Colonic mucosa (tissue), 4 donors: Measurements from ENCODE around the gene P2RY8. TPM values are rescaled to one million over a fixed set of nuclear protein-coding genes. Genes with fewer than 3 reads are reported as not detected.

Source experiments
- DNase-seq: peaks from one replicate; pipeline ENCODE4 v3.0.0-alpha.2; 2020
- H3K27ac ChIP-seq: fragments of 200-600 bp; one replicate; pipeline ENCODE4 v1.8.0; 2021
- H3K27me3 ChIP-seq: fragments of 200-600 bp; one replicate; pipeline ENCODE4 v1.8.0; 2021
- H3K36me3 ChIP-seq: fragments of 200-600 bp; one replicate; pipeline ENCODE4 v1.8.0; 2021
- H3K4me1 ChIP-seq: fragments of 200-600 bp; one replicate; pipeline ENCODE4 v1.8.0; 2021; ENCODE audit warnings: mild to moderate bottlenecking
- H3K4me3 ChIP-seq: fragments of 200-600 bp; one replicate; pipeline ENCODE4 v1.8.0; 2021
- H3K9ac ChIP-seq, 2 donors: one replicate each; pipeline ENCODE4 v1.7.0; 2013; ENCODE audit warnings: control low read depth in 2 of 2, low read depth in 2 of 2, low read length in 2 of 2
- H3K9me3 ChIP-seq: fragments of 200-600 bp; one replicate; pipeline ENCODE4 v1.8.0; 2021
- intact Hi-C: fragments of 100-400 bp; cut with DNase I; formaldehyde crosslinking; loops from one replicate; pipeline ENCODE4 v1.14.1; 2022
- total RNA-seq, 2 donors: library from RNA; stranded (reverse); fragmentation: NEBNext Ultra II Directional in 1 of 2; extraction: Animal tissue kit (Norgen Biotek cat#: 25700) in 1 of 2; gene quantifications; one replicate each; pipeline ENCODE4 v1.2.1, GENCODE V29; 2021
- TF ChIP-seq, protein P1 (sequence below): fragments of 200-600 bp; IDR thresholded peaks from one replicate; pipeline ENCODE4 v1.8.0; 2022; ENCODE audit warnings: antibody characterized with exemption, mild to moderate bottlenecking
- donor health status: healthy.
- donor health status: DM: no; HTN: no; CAD: no.
- donor health status: DM: no; HTN: no; CAD: no.

The P2RY8 gene
- total RNA-seq, 2 donors from 2014 or later: 1.3 TPM

DNA sequence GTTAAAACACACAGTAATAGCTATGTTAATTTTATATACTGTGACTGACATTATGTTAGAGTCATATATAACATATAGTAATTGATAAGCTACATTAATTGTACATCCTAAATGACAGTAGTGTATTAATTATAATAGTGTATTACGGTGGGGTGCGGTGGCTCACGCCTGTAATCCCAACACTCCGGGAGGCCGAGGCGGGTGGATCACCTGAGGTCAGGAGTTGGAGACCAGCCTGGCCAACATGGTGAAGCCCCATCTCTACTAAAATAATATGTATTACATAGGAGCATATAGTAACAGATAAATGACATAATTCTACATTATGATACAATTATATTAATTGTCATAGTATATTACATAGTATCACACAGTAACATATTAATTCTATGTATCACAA, 96.5 kb downstream of the P2RY8 start:
- H3K4me1 ChIP-seq: no peaks in the 10 kb centered on the region
- DNase-seq: no peak
- TF ChIP-seq, protein P1, sequence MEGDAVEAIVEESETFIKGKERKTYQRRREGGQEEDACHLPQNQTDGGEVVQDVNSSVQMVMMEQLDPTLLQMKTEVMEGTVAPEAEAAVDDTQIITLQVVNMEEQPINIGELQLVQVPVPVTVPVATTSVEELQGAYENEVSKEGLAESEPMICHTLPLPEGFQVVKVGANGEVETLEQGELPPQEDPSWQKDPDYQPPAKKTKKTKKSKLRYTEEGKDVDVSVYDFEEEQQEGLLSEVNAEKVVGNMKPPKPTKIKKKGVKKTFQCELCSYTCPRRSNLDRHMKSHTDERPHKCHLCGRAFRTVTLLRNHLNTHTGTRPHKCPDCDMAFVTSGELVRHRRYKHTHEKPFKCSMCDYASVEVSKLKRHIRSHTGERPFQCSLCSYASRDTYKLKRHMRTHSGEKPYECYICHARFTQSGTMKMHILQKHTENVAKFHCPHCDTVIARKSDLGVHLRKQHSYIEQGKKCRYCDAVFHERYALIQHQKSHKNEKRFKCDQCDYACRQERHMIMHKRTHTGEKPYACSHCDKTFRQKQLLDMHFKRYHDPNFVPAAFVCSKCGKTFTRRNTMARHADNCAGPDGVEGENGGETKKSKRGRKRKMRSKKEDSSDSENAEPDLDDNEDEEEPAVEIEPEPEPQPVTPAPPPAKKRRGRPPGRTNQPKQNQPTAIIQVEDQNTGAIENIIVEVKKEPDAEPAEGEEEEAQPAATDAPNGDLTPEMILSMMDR: no peak
- no peak overlapping the region for H3K9ac ChIP-seq
- H3K4me3 ChIP-seq: no peak overlapping the region
- no peaks in the 10 kb centered on the region for H3K9me3 ChIP-seq
- intact Hi-C loops: no loop called here
- no peak overlapping the region for H3K27ac ChIP-seq
- H3K27me3 ChIP-seq: no peaks in the 10 kb centered on the region
- H3K36me3 ChIP-seq: no peaks in the 10 kb centered on the region

DNA sequence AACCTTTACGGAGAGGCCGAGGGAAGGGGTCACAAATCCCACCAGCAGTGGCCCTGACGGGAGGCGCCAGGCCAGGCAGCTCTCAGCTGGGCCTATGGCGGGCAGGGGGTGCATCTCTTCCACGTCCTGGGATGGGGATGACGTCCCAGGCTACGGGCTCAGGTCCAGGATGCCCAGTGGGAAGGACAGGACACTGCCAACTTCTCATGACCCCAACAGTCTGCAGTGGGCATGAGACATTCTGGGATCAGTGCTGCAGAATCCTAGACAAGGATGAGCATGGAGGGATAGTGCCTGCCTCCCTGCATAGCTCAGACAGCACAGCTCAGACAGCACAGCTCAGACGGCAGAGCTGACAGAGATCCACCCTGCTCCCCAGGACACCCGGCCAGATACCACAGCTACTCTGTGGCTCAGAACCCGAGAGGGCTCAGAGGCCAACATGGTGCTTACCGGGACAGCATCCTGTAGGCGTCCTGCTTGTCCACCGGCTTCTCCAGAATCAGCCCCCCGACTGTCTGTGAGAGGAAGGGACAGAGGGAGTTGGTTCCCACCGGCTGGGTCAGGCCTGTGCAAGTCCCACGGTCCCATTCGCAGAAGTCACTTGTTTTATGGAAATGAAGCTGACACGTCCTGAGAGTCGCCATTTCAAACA, 101.6 kb downstream of the P2RY8 start:
- no peak for DNase-seq
- intact Hi-C loops: no loop called here
- Histone ChIP-seq H3K4me3 (no peak overlapping the region), H3K27ac (no peak overlapping the region), H3K4me1 (no peaks in the 10 kb centered on the region), H3K36me3 (no peaks in the 10 kb centered on the region), H3K9me3 (no peaks in the 10 kb centered on the region), H3K27me3 (no peaks in the 10 kb centered on the region), H3K9ac (no peak overlapping the region)
- TF ChIP-seq, protein P1: no peak

DNA sequence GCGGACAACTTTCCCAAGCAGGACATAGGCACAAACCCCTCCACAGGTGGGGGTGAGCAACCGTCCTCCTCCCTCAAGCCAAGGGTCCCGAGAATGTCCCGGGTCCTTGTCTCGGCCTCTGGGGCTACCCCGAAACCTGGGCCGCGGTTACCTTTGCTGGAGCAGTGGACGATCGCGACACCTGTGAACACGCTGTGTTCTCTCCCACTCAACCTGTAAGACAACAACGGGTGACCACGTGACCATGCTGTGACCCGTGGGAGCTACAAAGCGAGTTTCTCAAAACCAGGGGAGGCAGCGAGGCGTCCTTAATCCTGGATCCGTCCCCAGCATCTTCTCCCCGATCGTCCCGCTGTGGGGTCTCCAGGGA, 102.1 kb downstream of the P2RY8 start:
- H3K9me3 ChIP-seq: no peaks in the 10 kb centered on the region
- H3K27ac ChIP-seq: no peak overlapping the region
- no peak overlapping the region for H3K4me3 ChIP-seq
- intact Hi-C loops: no loop called here
- TF ChIP-seq, protein P1: no peak
- H3K36me3 ChIP-seq: no peaks in the 10 kb centered on the region
- DNase-seq: no peak
- H3K4me1 ChIP-seq: no peaks in the 10 kb centered on the region
- no peak overlapping the region for H3K9ac ChIP-seq
- no peaks in the 10 kb centered on the region for H3K27me3 ChIP-seq

DNA sequence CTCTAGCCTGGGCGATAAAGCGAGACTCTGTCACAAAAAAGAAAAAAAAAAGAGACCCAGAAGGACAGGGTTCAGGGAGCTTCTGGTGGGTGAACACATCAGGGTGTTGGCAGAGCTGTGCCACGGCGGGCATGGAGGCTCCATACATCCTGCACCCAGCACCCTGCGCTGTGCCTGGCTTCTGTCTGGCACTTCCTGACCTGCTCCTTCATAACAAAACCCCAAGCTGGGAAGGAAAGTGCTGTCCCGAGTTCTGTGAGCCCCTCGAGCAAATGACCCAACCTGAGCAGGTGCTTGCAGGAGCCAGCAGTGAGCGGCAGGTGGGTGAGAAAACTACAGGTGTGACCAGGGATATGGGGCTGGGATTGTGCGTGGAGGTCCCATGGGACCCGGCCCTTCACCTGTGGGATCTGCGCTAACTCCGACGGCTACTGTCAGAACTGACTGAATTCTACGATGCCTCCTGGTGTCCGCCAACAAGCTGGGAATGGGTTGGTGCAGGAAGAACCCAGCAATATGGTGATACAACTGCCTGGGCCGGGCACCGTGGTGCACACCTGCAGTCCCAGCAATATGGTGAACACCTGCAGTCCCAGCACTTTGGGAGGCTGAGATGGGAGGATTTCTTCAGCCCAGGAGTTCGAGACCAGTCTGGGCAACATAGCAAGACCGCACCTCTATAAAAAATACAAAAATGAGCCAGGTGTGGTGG, 103.2 kb downstream of the P2RY8 start:
- no peak overlapping the region for H3K4me3 ChIP-seq
- intact Hi-C loops: no loop called here
- H3K9me3 ChIP-seq: no peaks in the 10 kb centered on the region
- no peaks in the 10 kb centered on the region for H3K36me3 ChIP-seq
- H3K4me1 ChIP-seq: no peaks in the 10 kb centered on the region
- no peaks in the 10 kb centered on the region for H3K27me3 ChIP-seq
- no peak overlapping the region for H3K9ac ChIP-seq
- DNase-seq: no peak
- no peak overlapping the region for H3K27ac ChIP-seq
- TF ChIP-seq, protein P1: no peak

DNA sequence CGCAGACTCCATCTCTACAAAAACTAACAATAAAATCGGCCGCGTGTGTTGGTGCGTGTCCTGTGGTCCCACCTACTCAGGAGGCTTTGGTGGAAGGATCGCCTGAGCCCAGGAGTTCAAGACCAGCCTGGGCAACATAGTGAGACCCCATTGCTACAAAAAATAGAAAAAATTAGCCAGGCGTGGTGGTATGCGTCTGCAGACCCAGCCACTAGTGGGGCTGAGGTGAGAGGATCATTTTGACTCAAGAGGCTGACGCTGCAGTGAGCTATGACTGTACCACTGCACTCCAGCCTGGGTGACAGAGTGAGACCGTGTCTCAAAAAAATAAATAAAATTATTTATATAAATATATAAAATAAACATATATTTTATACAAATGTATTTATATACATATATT, 106.5 kb downstream of the P2RY8 start:
- TF ChIP-seq, protein P1: no peak
- Histone ChIP-seq H3K27ac (no peak overlapping the region), H3K4me1 (no peaks in the 10 kb centered on the region), H3K27me3 (no peaks in the 10 kb centered on the region), H3K4me3 (no peak overlapping the region), H3K9me3 (no peaks in the 10 kb centered on the region), H3K9ac (no peak overlapping the region), H3K36me3 (peaks cover 1% of the 10 kb centered on the region)
- intact Hi-C loops: no loop called here
- DNase-seq: no peak
